A549 (cell line): ENCODE results near the gene RPRD1A. TPM values are rescaled to one million over a fixed set of nuclear protein-coding genes. Genes with fewer than 3 reads are reported as not detected.

ENCODE experiments used
- ATAC-seq, 2 experiments: fragments of 200-7000 bp in 1 of 2; fragments of >200 bp in 1 of 2; cut with Nextera tagmentation in 1 of 2; cut with Tn5 transposase in 1 of 2; 3 replicates each; pipeline versions ENCODE4 v1.8.0 to v1.9.1; 2018 to 2020; ENCODE audit warnings: mild to moderate bottlenecking in 1 of 2, moderate library complexity in 1 of 2
- CTCF ChIA-PET: fragments of 300-600 bp; sonication (Branson Sonifier 250); formaldehyde crosslinking; extraction: SDS; loops from one replicate; lab custom pipeline; 2021; ENCODE audit warnings: antibody characterized with exemption, inconsistent platforms; lab: Yijun Ruan, JAX
- POLR2A ChIA-PET: fragments of 350-600 bp; formaldehyde crosslinking; extraction: SDS; loops from one replicate; lab custom pipeline; 2021; ENCODE audit warnings: antibody characterized with exemption, inconsistent platforms; lab: Yijun Ruan, JAX
- DNase-seq, 2 experiments: peaks; one replicate each; pipeline versions ENCODE4 v3.0.0 to v3.0.0-alpha.2; 2011 to 2016; ENCODE audit warnings: low read depth in 1 of 2, low spot score in 1 of 2
- FAIRE-seq: peaks from 2 replicates; lab custom pipeline; 2011; peaks lifted over from hg19 to GRCh38; lab: Jason Lieb, UNC
- H3K27ac ChIP-seq, 2 experiments: fragments of >200 bp; sonication (Bioruptor Twin); formaldehyde crosslinking; 3 replicates each; pipeline ENCODE4 v1.5.1; 2016 to 2017
- H3K4me1 ChIP-seq: fragments of >200 bp; sonication (Bioruptor Twin); formaldehyde crosslinking; 3 replicates; pipeline ENCODE4 v1.6.1; 2016
- H3K4me2 ChIP-seq: fragments of >200 bp; sonication (Bioruptor Twin); formaldehyde crosslinking; 3 replicates; pipeline ENCODE4 v1.6.1; 2016
- H3K4me3 ChIP-seq: fragments of >200 bp; sonication (Bioruptor Twin); formaldehyde crosslinking; 3 replicates; pipeline ENCODE4 v1.5.1; 2016
- H3K9me3 ChIP-seq: fragments of >200 bp; sonication (Bioruptor Twin); formaldehyde crosslinking; 3 replicates; pipeline ENCODE4 v1.6.1; 2016
- BHLHE40 ChIP-seq: IDR thresholded peaks from 2 replicates; pipeline ENCODE4 v1.6.1; 2012; ENCODE audit warnings: low read depth, low read length, inconsistent platforms
- CBX8 ChIP-seq: fragments of 200-600 bp; sonication (generic); IDR thresholded peaks from 2 replicates; pipeline ENCODE4 v1.6.1; 2016
- CTCF ChIP-seq: fragments of >200 bp; sonication (Bioruptor Twin); formaldehyde crosslinking; IDR thresholded peaks from 3 replicates; pipeline ENCODE4 v1.5.1; 2016
- E2F6 ChIP-seq: IDR thresholded peaks from 2 replicates; pipeline ENCODE4 v1.6.1; 2012; ENCODE audit warnings: low read depth, borderline replicate concordance
- ESRRA ChIP-seq: fragments of 150-350 bp; IDR thresholded peaks from 2 replicates; pipeline ENCODE4 v1.6.1; 2014; ENCODE audit warnings: mild to moderate bottlenecking, low read length, borderline replicate concordance
- FOSL2 ChIP-seq, 2 experiments: fragments of 450-650 bp in 1 of 2; fragments of >200 bp in 1 of 2; sonication (Bioruptor Twin) in 1 of 2; formaldehyde crosslinking; IDR thresholded peaks; 2 replicates each; pipeline versions ENCODE4 v1.5.0 to v1.6.1; 2016 to 2020; ENCODE audit warnings: mild to moderate bottlenecking in 1 of 2, moderate library complexity in 1 of 2
- HES2 ChIP-seq: fragments of >200 bp; sonication (Bioruptor Twin); formaldehyde crosslinking; IDR thresholded peaks from 2 replicates; pipeline ENCODE4 v1.6.1; 2016
- HOXB5 ChIP-seq: fragments of 250-450 bp; sonication (Bioruptor Pico); IDR thresholded peaks from 2 replicates; pipeline ENCODE4 v1.5.0; 2020; ENCODE audit warnings: mild to moderate bottlenecking, moderate library complexity
- JUNB ChIP-seq: fragments of >200 bp; sonication (Bioruptor Twin); formaldehyde crosslinking; IDR thresholded peaks from 2 replicates; pipeline ENCODE4 v1.6.1; 2016
- KDM1A ChIP-seq: fragments of 200-600 bp; sonication (generic); IDR thresholded peaks from 2 replicates; pipeline ENCODE4 v1.6.1; 2016; ENCODE audit warnings: low read depth, mild to moderate bottlenecking
- MAFK ChIP-seq: fragments of 450-650 bp; IDR thresholded peaks from 2 replicates; pipeline ENCODE4 v1.6.1; 2014; ENCODE audit not compliant: partially characterized antibody
- MAX ChIP-seq: IDR thresholded peaks from 2 replicates; pipeline ENCODE4 v1.6.1; 2012
- MAZ ChIP-seq: fragments of 150-350 bp; IDR thresholded peaks from 2 replicates; pipeline ENCODE4 v1.6.1; 2014; ENCODE audit warnings: antibody characterized with exemption, low read depth, low read length, borderline replicate concordance
- NFE2L2 ChIP-seq: fragments of 150-350 bp; conservative IDR thresholded peaks from 2 replicates; pipeline ENCODE4 v1.6.1; 2014; ENCODE audit warnings: low read length
- POLR2AphosphoS2 ChIP-seq: conservative IDR thresholded peaks from 2 replicates; pipeline ENCODE4 v1.6.1; 2012; ENCODE audit warnings: low read length, improper control_type of control experiment, inconsistent platforms
- RAD21 ChIP-seq, 2 experiments: fragments of >200 bp in 1 of 2; sonication (Bioruptor Twin) in 1 of 2; formaldehyde crosslinking in 1 of 2; IDR thresholded peaks in 1 of 2; conservative IDR thresholded peaks in 1 of 2; 2 replicates in 1 of 2; 3 replicates in 1 of 2; pipeline ENCODE4 v1.6.1; 2012 to 2018; ENCODE audit warnings: inconsistent platforms in 1 of 2
- SMC3 ChIP-seq: fragments of >200 bp; sonication (Bioruptor Twin); formaldehyde crosslinking; IDR thresholded peaks from 3 replicates; pipeline ENCODE4 v1.6.1; 2018; ENCODE audit warnings: inconsistent platforms
- USF2 ChIP-seq: fragments of 450-650 bp; IDR thresholded peaks from 2 replicates; pipeline ENCODE4 v1.6.1; 2014; ENCODE audit warnings: antibody characterized with exemption
- ZC3H11A ChIP-seq: fragments of 450-650 bp; IDR thresholded peaks from 2 replicates; pipeline ENCODE4 v1.6.1; 2014; ENCODE audit warnings: antibody characterized with exemption, mild to moderate bottlenecking
- WGBS: methylation state at CpG from one replicate; pipeline ENCODE4 v1.1.6; 2017; ENCODE audit errors: missing lambda C conversion rate; 5-methylcytosine and 5-hydroxymethylcytosine counted together
- polyA plus RNA-seq, 4 experiments: library from polyadenylated mRNA; depleted of rRNA in 3 of 4; stranded (reverse); fragments of >200 nt; fragmentation: RNase III in 1 of 4; extraction: RNeasy Plus Mini Kit Qiagen cat#74134 plus additional on column Dnase treatment in 1 of 4; gene quantifications; 2 replicates in 3 of 4; 3 replicates in 1 of 4; pipeline ENCODE4 v1.2.3, GENCODE V29; 2011 to 2017

Gene RPRD1A
- polyA plus RNA-seq, 2 of the 4 experiments (the other 2 are of a cell fraction) = 25.8 to 58.2 TPM

GRCh38 chr18:36012891-36013290, 54.5 kb downstream of the RPRD1A start:
- ChIA-PET CTCF (interaction anchor here (0.5 kb wide), 1 partner anchor 9 kb away, joined by 3 read pairs; no protein-coding TSS in a partner anchor), POLR2A (no interaction called here)
- 100% methylated on average over 2 of the region's 2 CpGs for WGBS
- Histone ChIP-seq H3K4me2 (no peak overlapping the region), H3K4me1 (no peaks in the 10 kb centered on the region), H3K27ac (no peak overlapping the region), H3K4me3 (no peak overlapping the region), H3K9me3 (no peaks in the 10 kb centered on the region)
- no peak for FAIRE-seq
- no peak for ATAC-seq
- DNase-seq = no peak
- TF ChIP-seq MAFK (peak; percentile 93), BHLHE40 (no peak), NFE2L2 (no peak)
- TF ChIP-seq, all 56 proteins: peak for 1

- Histone ChIP-seq H3K4me2 (no peak overlapping the region), H3K4me3 (no peak overlapping the region), H3K4me1 (no peaks in the 10 kb centered on the region), H3K9me3 (no peaks in the 10 kb centered on the region), H3K27ac (no peak overlapping the region)
- TF ChIP-seq CBX8 (no peak), SMC3 (no peak), E2F6 (no peak), ESRRA (no peak), ZC3H11A (no peak), POLR2AphosphoS2 (no peak)
- POLR2A ChIA-PET = no interaction called here
- no peak for ATAC-seq
- CTCF ChIA-PET = no interaction called here
- DNase-seq = no peak
- WGBS = 77% methylated on average over 3 of the region's 3 CpGs
- no peak for FAIRE-seq
Observed at GRCh38 chr18:36009214-36009613, 58.1 kb downstream of the RPRD1A start.

- TF ChIP-seq KDM1A (no peak), MAZ (no peak), MAX (no peak), CTCF (no peak), FOSL2 (IDR thresholded peaks at IDR 0.05) (no peak), FOSL2 (CRISPR knock-in tag; IDR thresholded peaks at IDR 0.05) (no peak), JUNB (no peak), HES2 (no peak), E2F6 (no peak), CBX8 (no peak), RAD21 (conservative IDR thresholded peaks at IDR 0.05 in 1 of 2, IDR thresholded peaks at IDR 0.05 in 1 of 2) (no peak), USF2 (no peak), HOXB5 (CRISPR knock-in tag) (no peak)
- ChIA-PET CTCF (interaction anchor here (2.0 kb wide), 1 partner anchor 11 kb away, joined by 8 read pairs; no protein-coding TSS in a partner anchor), POLR2A (no interaction called here)
- ATAC-seq = no peak
- WGBS = 86% methylated on average over 2 of the region's 2 CpGs
- H3K4me1 ChIP-seq = no peaks in the 10 kb centered on the region
- H3K9me3 ChIP-seq = no peaks in the 10 kb centered on the region
- FAIRE-seq = no peak
- H3K4me3 ChIP-seq = no peak overlapping the region
- DNase-seq = no peak
- H3K27ac ChIP-seq = no peak overlapping the region
- no peak overlapping the region for H3K4me2 ChIP-seq
Observed at GRCh38 chr18:36006997-36007396, 60.4 kb downstream of the RPRD1A start.
